Measurements from ENCODE around the gene DLG4.

Gene DLG4

DNA sequence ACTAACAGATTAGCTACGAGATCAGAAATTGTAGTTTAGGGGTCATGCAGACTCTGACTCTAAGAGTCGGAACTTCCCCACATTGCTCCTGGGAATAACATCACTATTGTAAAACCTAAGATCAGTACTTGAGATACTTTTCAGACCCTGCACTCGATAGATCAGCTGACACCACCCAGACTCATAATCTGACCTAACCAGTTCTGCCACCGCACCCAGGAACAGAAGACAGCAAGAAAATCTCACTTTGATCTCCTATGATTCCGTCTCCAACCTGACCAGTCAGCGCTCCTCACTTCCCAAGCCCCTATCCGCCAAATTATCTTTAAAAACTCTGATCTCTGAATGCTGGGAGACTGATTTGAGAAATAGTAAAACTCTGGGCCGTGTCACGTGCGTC, 77.8 kb downstream of the DLG4 start:
- DNase-seq = no peak

DNA sequence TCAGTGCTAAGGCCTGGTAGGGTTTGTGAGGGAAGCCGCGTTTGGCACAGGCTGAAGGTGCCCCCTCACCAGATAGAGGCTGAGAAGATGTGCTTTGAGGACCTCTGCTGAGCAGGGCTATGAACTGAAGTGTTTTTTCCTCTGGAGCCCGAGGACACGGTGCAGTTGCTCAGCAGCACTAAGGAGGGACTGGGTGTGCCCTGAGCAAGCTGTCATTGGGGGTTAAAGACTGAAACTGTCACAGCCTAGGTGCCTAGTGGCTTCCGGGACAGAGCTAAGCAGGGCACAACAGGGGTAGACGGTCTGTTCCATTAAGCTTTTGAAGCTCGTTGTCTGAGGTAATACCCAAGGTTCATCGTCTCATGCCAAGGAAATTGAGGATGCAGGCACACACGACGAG, 80.2 kb downstream of the DLG4 start:
- no peak for DNase-seq

DNA sequence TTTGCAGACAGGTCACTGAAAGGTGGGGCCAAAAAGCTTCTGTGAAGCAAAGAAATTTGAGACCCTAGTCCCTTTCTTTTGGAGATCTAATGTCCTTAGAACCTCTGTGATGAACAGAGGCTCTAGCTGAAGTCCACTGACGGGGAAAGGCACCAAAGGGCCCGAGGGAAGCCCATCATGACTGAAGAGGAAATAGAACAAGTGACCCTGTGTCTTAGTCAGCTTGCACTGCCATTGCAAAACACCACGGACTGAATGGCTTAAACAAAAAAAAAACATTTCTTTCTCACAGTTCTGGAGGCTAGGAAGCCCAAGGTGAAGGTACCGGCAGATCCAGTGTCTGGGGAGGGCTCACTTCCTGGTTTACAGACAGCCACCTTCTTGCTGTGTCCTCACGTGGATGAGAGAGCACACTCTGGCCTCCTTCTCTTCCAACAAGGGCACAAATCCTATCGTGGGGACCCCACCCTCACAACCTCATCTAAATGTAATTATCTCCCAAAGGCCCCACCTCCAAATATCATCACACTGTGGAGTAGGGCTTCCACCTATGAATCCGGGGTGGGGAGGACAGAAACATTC, 80.7 kb downstream of the DLG4 start:
- DNase-seq = no peak

DNA sequence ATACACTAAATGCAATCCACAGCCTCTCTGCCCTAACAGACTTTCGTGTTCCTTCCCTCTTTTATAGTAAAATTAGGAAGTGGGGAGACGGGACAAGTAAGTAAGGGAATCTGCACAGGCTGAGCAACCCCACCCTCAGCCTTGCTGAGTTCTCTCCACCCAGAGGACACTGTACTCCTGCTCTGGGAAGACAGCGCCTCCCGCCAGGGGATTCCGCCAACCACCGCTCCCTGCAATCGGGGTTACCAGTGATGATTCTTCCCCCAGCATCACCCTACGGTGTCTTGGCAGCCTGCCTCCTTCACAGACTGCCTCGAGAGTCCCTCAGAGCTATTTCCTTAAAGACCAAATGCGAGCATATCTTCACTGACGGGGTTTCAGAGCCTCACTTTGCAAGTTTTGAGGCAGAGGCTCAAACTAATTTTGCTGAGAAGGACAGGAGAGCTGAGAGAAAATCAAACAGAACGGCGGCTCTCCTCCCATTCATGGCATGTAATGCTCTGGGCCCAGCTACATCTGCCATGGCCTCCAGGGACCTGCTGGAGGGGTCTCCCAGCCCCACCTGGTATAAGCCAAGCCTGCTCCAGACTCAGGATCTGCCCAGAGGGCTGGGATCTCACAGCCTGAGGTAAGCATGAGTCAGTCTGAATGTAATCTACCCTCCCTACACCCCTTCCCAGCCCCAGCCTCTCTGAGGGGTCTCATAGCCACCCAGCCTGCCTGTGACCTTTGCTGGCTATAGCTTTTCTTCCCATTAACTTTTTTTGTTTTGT, 82.3 kb downstream of the DLG4 start:
- no peak for DNase-seq

Data from NCI-H2081 treated with DMSO at 0.1 percent for 48 hours (cell line).